Astrocyte of the spinal cord (primary cell): Measurements from ENCODE around the gene RNF111.
"Not testable (repeated sequence)": the region's sequence is repeated elsewhere in the genome, so short reads cannot be mapped to it uniquely, and the experiment has no call there.

Source experiments
- DNase-seq: peaks from one replicate; pipeline ENCODE4 v3.0.0; 2011; ENCODE audit warnings: low read depth, low spot score
- H3K4me3 ChIP-seq: 2 replicates; pipeline ENCODE4 v1.5.1; 2011; ENCODE audit warnings: low read depth, mild to moderate bottlenecking, low read length, moderate library complexity
- in situ Hi-C: cut with HindIII; loops from 2 replicates; pipeline ENCODE4 v1.10.0; 2017; ENCODE audit warnings: low sequenced_read_pairs
- TF ChIP-seq, protein P1 (sequence below): IDR thresholded peaks from 2 replicates; pipeline ENCODE4 v1.5.1; 2012; ENCODE audit warnings: low read depth, mild to moderate bottlenecking, low read length, inconsistent platforms

RNF111 gene

DNA sequence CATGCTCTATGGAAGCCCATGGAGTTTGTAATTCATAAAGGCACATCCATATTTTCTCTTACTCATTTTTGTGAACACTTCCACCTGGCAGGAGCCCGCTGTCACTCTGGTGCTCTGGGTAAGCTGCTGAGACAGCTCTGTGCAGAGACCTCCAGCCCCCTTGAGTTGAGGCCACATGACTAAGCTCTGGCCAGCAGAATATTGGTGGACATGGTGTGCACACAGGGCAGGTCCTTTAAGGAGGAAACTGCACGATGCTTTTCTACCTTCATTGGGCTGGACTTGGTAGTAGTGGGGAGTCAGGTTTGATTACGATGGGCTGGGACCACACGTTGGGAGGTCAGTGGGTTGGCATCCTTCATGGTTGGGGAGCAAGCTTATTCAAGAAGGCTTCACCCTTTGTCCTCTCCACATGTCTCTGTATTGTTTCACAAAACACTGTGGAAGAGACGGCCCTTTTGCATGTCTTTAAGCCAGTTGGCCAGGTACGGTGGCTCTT lies 146.5 kb downstream of the RNF111 start:
- TF ChIP-seq, protein P1, sequence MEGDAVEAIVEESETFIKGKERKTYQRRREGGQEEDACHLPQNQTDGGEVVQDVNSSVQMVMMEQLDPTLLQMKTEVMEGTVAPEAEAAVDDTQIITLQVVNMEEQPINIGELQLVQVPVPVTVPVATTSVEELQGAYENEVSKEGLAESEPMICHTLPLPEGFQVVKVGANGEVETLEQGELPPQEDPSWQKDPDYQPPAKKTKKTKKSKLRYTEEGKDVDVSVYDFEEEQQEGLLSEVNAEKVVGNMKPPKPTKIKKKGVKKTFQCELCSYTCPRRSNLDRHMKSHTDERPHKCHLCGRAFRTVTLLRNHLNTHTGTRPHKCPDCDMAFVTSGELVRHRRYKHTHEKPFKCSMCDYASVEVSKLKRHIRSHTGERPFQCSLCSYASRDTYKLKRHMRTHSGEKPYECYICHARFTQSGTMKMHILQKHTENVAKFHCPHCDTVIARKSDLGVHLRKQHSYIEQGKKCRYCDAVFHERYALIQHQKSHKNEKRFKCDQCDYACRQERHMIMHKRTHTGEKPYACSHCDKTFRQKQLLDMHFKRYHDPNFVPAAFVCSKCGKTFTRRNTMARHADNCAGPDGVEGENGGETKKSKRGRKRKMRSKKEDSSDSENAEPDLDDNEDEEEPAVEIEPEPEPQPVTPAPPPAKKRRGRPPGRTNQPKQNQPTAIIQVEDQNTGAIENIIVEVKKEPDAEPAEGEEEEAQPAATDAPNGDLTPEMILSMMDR: no peak
- no peak overlapping the region for H3K4me3 ChIP-seq
- DNase-seq: no peak
- in situ Hi-C loops: no loop called here

DNA sequence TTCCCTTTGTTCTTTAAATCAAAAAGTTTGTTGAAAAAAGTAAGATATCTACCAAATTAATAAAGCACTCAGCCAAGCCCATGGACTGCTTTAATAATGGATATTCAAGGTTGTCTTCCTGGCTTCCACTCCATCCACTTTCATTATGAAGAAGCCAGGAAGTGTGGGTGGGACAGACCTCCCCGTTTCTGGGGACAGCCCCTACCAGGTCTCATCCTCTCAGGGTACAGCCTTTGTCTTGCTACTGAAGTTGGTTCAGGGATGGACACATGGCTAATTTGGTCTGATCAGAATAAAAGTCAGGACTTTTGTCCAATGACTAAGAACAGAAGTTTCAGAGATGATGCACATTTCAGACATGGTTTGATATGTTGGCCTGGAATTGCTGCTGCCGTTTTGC lies 150.1 kb downstream of the RNF111 start:
- H3K4me3 ChIP-seq: no peak overlapping the region
- TF ChIP-seq, protein P1: no peak
- no peak for DNase-seq
- in situ Hi-C loops: no loop called here

DNA sequence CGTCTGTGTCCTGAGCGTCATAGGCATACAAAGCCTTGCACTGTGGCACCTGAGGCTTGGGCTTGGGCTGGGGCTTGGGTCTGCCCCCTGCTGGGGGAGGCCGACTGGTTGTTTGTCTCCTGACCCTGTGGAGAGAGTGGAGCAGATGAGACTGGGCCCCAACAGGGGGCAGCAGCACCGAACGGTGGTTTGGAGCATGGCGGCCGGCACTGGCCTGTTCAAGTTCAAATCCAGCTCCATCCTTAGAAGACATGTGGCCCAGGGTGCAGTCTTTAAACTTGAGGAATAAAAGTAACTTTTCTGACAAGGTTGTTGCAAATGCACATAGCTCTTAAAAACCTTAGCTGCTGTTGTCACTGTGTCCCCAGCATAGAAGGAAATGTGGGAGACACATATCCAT lies 150.8 kb downstream of the RNF111 start:
- TF ChIP-seq, protein P1: peak; percentile 59
- H3K4me3 ChIP-seq: no peak overlapping the region
- peak; percentile 30 for DNase-seq
- in situ Hi-C loops: no loop called here

DNA sequence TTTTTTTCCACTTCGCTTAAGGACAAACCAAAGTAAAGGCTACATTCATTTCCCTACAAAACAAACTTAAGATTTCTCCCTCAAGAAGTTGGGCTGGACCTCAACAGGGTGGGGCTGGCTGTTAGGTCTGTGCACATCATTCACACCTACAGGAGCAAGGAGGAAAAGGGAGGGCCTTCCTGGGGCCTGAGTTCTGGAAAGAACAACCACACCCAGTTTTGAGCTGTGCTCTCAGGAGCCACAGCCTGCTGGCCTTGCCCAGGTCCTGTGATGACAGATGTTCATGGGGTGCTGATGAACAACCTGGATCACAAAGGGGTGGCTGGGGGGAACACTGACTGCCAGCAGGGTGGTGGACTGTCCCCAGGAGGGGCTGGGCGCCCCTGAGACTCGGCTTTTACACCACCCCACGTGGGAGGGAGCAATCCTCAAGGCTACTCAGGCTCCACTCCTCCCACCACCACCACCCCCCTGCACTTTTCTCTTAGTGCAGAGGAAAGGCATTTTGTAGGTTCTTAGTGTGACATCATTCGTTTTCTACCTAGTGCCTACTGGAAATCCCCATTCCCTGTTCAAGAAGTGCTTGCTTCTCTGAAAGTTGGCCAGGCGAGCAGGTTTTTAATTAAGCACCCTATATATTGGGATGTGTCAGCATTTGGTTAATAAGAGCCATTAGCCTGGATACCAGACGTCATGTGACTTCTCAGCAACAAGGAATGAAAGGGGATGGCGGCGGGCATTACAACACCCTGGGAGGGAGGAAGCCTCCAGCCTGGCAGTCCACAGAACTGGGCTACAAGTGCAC lies 153.2 kb downstream of the RNF111 start:
- in situ Hi-C loops: no loop called here
- H3K4me3 ChIP-seq: no peak overlapping the region
- no peak for DNase-seq
- TF ChIP-seq, protein P1: no peak

DNA sequence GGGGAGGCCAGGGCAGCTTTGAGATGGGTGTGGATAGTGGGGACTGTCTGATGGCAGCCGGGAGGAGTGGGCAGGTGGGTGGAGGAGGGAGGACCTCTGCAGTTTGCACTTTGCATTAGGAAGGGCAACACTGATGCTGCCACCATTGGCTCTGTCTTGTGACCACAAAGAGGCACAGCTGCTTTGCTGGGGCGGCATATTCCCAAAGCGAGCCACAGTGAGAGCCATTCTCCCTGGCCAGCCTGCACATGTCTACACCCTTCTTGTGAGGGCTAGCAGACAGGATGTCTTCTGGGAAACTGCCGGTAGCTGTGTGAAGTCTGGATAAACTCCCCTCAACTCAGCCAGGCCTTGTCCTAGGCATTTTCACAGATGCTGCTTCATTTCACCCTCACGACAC lies 155.8 kb downstream of the RNF111 start:
- H3K4me3 ChIP-seq: no peak overlapping the region
- no peak for DNase-seq
- in situ Hi-C loops: no loop called here
- TF ChIP-seq, protein P1: no peak

DNA sequence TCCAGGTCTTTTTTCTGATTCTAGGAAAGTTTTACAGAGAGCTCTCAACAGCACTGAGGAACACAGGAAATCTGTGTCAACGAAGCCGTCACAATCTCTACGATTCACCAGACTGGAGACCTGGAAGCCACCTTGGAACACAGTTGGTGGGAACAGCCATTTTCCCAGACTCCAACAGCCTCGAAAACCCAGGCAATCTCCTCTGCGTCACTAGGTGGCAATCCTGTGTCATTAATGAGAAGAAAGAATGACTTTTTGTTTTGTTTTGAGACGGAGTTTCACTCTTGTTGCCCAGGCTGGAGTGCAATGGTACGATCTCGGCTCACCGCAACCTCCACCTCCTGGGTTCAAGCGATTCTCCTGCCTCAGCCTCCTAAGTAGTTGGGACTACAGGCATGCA lies 157.1 kb downstream of the RNF111 start:
- DNase-seq, in situ Hi-C loops, H3K4me3 ChIP-seq: not testable (repeated sequence)
- TF ChIP-seq, protein P1: peak; percentile 28
